ENCODE measurements around the gene OVOL1.

The OVOL1 gene

GRCh38 chr11:65809496-65809895 is 22.6 kb downstream of the OVOL1 start:
- no peak for DNase-seq
- H3K9me3 ChIP-seq = no peaks in the 10 kb centered on the region
- H3K4me1 ChIP-seq = no peaks in the 10 kb centered on the region
- peaks cover 0 to 44% of the 10 kb centered on the region in 2 donors for H3K27me3 ChIP-seq
- no peak overlapping the region for H3K4me3 ChIP-seq
- no peak overlapping the region for H3K27ac ChIP-seq
- intact Hi-C loops (cut with DNase I; ENCODE audit: low total_unique reads) = no loop called here
- TF ChIP-seq CTCF (IDR thresholded peaks at IDR 0.05) = no peak
- no peaks in the 10 kb centered on the region for H3K36me3 ChIP-seq

GRCh38 chr11:65810046-65810868 is 23.4 kb downstream of the OVOL1 start:
- Histone ChIP-seq H3K9me3 (no peaks in the 10 kb centered on the region), H3K4me3 (no peak overlapping the region), H3K4me1 (no peaks in the 10 kb centered on the region), H3K27ac (no peak overlapping the region), H3K36me3 (no peaks in the 10 kb centered on the region), H3K27me3 (peaks cover 0 to 37% of the 10 kb centered on the region in 2 donors)
- DNase-seq = no peak
- intact Hi-C loops (cut with DNase I; ENCODE audit: low total_unique reads) = no loop called here
- TF ChIP-seq CTCF (IDR thresholded peaks at IDR 0.05) = no peak

GRCh38 chr11:65811764-65812475 is 25.1 kb downstream of the OVOL1 start:
- no peak for DNase-seq
- Histone ChIP-seq H3K27ac (no peak overlapping the region), H3K4me3 (no peak overlapping the region), H3K9me3 (no peaks in the 10 kb centered on the region), H3K4me1 (peaks cover 0 to 2% (median 0%) of the 10 kb centered on the region in 4 donors), H3K27me3 (peaks cover 0 to 29% of the 10 kb centered on the region in 2 donors), H3K36me3 (no peaks in the 10 kb centered on the region)
- no peak for TF ChIP-seq CTCF (IDR thresholded peaks at IDR 0.05)
- intact Hi-C loops (cut with DNase I; ENCODE audit: low total_unique reads) = no loop called here

GRCh38 chr11:65814131-65814985 is 27.5 kb downstream of the OVOL1 start:
- DNase-seq = peak in 1 of 2 donors; percentile 56
- peaks cover 0 to 6% of the 10 kb centered on the region in 2 donors for H3K27me3 ChIP-seq
- no peaks in the 10 kb centered on the region for H3K36me3 ChIP-seq
- H3K4me1 ChIP-seq = peaks cover 0 to 10% (median 0%) of the 10 kb centered on the region in 4 donors
- TF ChIP-seq CTCF (IDR thresholded peaks at IDR 0.05) = no peak
- no peak overlapping the region for H3K4me3 ChIP-seq
- no peaks in the 10 kb centered on the region for H3K9me3 ChIP-seq
- H3K27ac ChIP-seq = no peak overlapping the region
- intact Hi-C loops (cut with DNase I; ENCODE audit: low total_unique reads) = no loop called here

- no peak overlapping the region for H3K4me3 ChIP-seq
- no peak overlapping the region for H3K27ac ChIP-seq
- TF ChIP-seq CTCF (IDR thresholded peaks at IDR 0.05) = no peak
- peak in 1 of 2 donors; percentile 57 for DNase-seq
- intact Hi-C loops (cut with DNase I; ENCODE audit: low total_unique reads) = loop anchor here (5.0 kb wide), 2 partner anchors 33 to 198 kb away; partner anchors contain the start of genes AP5B1 and PCNX3
- no peaks in the 10 kb centered on the region for H3K36me3 ChIP-seq
- H3K27me3 ChIP-seq = peaks cover 0 to 3% of the 10 kb centered on the region in 2 donors
- H3K4me1 ChIP-seq = peaks cover 0 to 10% (median 0%) of the 10 kb centered on the region in 4 donors
- no peaks in the 10 kb centered on the region for H3K9me3 ChIP-seq
Measured at GRCh38 chr11:65814986-65815565, 28.2 kb downstream of the OVOL1 start.

Measured in tibial artery (tissue), 4 donors.